Measurements from ENCODE around the gene SLC26A9. TPM values are rescaled to one million over a fixed set of nuclear protein-coding genes. Genes with fewer than 3 reads are reported as not detected.

SLC26A9 gene
- total RNA-seq, 1 donor from 2014 or later: not detected

GRCh38 chr1:205948039-205948438, 4.8 kb upstream of the SLC26A9 start:
- H3K27ac Mint-ChIP-seq (ENCODE audit: unreplicated experiment): no peak overlapping the region

DNA sequence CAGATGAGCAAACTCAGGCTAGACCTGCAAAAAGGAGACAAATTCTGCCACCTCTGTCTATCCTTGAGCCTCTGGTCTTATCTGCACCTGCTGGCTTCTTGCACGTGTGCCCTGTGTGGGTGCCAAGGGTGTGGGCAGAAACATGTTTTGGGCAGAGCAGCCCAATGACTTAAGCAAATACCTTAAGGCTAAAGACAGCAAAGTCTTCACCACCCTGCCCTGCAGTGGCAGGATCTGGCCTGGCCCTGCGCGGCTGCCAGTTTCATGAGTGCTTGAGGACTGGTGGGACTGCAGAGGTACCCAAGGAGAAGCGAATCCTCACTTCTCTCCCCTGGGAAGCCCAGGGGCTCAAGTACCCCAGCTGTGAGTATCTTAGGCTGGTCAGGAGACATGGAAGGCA, 3.8 kb upstream of the SLC26A9 start:
- no peak overlapping the region for H3K27ac Mint-ChIP-seq (ENCODE audit: unreplicated experiment)
- no peak for TF ChIP-seq CTCF (IDR thresholded peaks at IDR 0.05)
- H3K9me3 Mint-ChIP-seq (ENCODE audit: low read depth): no peaks in the 10 kb centered on the region
- no peak for DNase-seq (ENCODE audit: low spot score)
- peaks cover 43% of the 10 kb centered on the region for H3K27me3 Mint-ChIP-seq (ENCODE audit: low read depth)
- no peaks in the 10 kb centered on the region for H3K36me3 Mint-ChIP-seq (ENCODE audit: low read depth)
- no peak overlapping the region for H3K4me3 Mint-ChIP-seq (ENCODE audit: unreplicated experiment)
- no peaks in the 10 kb centered on the region for H3K4me1 Mint-ChIP-seq (ENCODE audit: low read depth)

More at GRCh38 chr1:205948039-205948438, 4.8 kb upstream of the SLC26A9 start:
- TF ChIP-seq CTCF (IDR thresholded peaks at IDR 0.05): no peak
- no peaks in the 10 kb centered on the region for H3K36me3 Mint-ChIP-seq (ENCODE audit: low read depth)
- no peak overlapping the region for H3K4me3 Mint-ChIP-seq (ENCODE audit: unreplicated experiment)
- DNase-seq (ENCODE audit: low spot score): no peak
- peaks cover 38% of the 10 kb centered on the region for H3K27me3 Mint-ChIP-seq (ENCODE audit: low read depth)
- H3K4me1 Mint-ChIP-seq (ENCODE audit: low read depth): no peaks in the 10 kb centered on the region
- H3K9me3 Mint-ChIP-seq (ENCODE audit: low read depth): no peaks in the 10 kb centered on the region

- DNase-seq (ENCODE audit: low spot score): no peak
- Mint-ChIP-seq H3K27me3 (ENCODE audit: low read depth) (peaks cover 44% of the 10 kb centered on the region), H3K4me3 (ENCODE audit: unreplicated experiment) (no peak overlapping the region), H3K4me1 (ENCODE audit: low read depth) (no peaks in the 10 kb centered on the region), H3K36me3 (ENCODE audit: low read depth) (no peaks in the 10 kb centered on the region), H3K9me3 (ENCODE audit: low read depth) (no peaks in the 10 kb centered on the region), H3K27ac (ENCODE audit: unreplicated experiment) (no peak overlapping the region)
- no peak for TF ChIP-seq CTCF (IDR thresholded peaks at IDR 0.05)
Measured at GRCh38 chr1:205945069-205945468, 1.8 kb upstream of the SLC26A9 start.

DNA sequence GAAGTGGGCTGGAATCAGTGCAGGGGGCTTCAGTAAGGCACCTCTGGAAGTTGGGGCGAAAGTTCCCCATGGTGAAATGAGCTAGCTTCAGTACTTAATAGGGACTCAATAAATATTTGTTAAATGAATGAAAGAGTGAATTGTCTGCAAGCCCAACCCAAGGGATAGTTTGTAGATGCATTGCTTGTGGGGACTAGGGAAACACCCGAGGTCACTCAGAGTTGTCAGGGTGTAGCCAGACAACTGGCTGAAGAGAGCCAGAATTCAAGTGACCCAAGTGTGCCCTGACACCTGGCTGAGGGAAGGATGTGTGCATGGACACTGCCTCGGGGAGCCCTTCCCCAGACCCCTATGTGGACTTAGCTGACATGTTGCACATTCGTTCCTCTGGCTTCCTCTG, 1.3 kb upstream of the SLC26A9 start:
- Mint-ChIP-seq H3K4me1 (ENCODE audit: low read depth) (no peaks in the 10 kb centered on the region), H3K36me3 (ENCODE audit: low read depth) (no peaks in the 10 kb centered on the region), H3K9me3 (ENCODE audit: low read depth) (no peaks in the 10 kb centered on the region), H3K27me3 (ENCODE audit: low read depth) (peaks cover 47% of the 10 kb centered on the region), H3K27ac (ENCODE audit: unreplicated experiment) (no peak overlapping the region), H3K4me3 (ENCODE audit: unreplicated experiment) (no peak overlapping the region)
- no peak for DNase-seq (ENCODE audit: low spot score)
- no peak for TF ChIP-seq CTCF (IDR thresholded peaks at IDR 0.05)

DNA sequence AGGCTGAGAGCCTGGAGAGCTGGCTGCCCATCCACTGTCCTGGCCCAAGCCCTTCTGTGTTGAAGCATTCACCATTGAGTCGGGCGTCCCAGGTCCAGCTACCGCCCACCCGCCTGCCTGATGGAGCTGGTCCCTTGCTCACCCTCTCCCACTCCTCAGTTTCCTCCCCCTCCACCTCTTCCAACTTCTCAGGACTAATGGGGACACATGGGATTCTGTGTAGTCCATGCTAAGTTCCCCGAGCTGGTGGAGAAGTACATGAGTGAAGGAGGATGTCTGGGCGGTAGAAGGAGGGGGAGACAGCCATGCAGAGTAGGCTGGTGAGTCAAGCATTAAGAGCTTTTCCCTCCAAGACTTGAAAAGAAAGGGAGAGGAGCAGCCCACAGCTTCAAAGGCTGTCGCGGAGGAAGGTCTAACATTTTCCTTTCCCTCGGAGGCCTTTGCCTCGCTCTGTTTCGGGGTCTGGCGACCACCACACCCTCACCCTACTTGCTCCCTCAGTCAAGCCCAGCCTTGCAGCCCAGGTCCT, 561 bp downstream of the SLC26A9 start:
- H3K36me3 Mint-ChIP-seq (ENCODE audit: low read depth): no peaks in the 10 kb centered on the region
- peaks cover 52% of the 10 kb centered on the region for H3K27me3 Mint-ChIP-seq (ENCODE audit: low read depth)
- no peak for DNase-seq (ENCODE audit: low spot score)
- no peaks in the 10 kb centered on the region for H3K4me1 Mint-ChIP-seq (ENCODE audit: low read depth)
- H3K27ac Mint-ChIP-seq (ENCODE audit: unreplicated experiment): no peak overlapping the region
- no peaks in the 10 kb centered on the region for H3K9me3 Mint-ChIP-seq (ENCODE audit: low read depth)
- TF ChIP-seq CTCF (IDR thresholded peaks at IDR 0.05): no peak
- no peak overlapping the region for H3K4me3 Mint-ChIP-seq (ENCODE audit: unreplicated experiment)
